GM12874 (cell line): ENCODE measurements around the gene CFAP300.

Source experiments
- CTCF ChIP-seq: IDR thresholded peaks from 2 replicates; pipeline ENCODE4 v1.5.1; 2011; ENCODE audit warnings: low read depth, mild to moderate bottlenecking, control low read depth, low read length, moderate library complexity; ENCODE audit not compliant: insufficient read depth

CFAP300 gene

DNA sequence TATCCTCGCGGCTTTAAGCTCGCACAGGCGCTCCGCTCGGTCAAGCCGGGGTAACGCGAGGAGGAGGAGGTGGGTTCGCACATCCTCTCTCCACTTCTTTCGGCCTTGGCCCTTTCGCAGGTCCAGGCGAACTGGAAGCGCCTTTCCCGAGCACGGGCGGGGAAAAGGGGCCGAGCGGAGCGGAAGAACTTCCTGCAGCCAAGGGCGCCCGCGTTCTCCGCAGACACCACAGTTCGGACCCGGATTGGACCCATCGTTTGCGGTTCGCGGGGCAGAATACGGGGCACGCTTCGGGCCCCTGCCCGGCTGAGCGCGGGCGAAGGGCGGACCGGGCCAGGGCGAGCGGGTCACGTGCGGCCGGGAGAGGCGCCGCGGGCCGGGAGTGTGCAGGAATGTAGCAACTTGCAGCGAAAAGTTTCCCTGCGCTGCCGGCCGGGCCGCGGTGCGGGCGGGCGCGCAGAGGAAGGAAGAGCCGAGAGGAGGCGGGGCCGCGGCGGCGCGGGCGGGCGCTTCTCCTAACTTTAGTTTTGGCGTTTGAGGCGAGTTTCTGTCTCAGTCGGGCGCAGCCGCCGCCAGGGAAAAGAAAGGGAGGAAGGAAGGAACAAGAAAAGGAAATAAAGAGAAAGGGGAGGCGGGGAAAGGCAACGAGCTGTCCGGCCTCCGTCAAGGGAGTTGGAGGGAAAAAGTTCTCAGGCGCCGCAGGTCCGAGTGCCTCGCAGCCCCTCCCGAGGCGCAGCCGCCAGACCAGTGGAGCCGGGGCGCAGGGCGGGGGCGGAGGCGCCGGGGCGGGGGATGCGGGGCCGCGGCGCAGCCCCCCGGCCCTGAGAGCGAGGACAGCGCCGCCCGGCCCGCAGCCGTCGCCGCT, 62.9 kb downstream of the CFAP300 start, which contains the start of gene YAP1:
Gene YAP1, plus strand, starts transcription at position 552 of the 865 bp plus-strand sequence. CDS start 402 bp downstream, outside the sequence.
- no peak for TF ChIP-seq CTCF

DNA sequence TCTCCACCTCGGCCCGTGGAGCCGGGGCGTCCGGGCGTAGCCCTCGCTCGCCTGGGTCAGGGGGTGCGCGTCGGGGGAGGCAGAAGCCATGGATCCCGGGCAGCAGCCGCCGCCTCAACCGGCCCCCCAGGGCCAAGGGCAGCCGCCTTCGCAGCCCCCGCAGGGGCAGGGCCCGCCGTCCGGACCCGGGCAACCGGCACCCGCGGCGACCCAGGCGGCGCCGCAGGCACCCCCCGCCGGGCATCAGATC, 63.4 kb downstream of the CFAP300 start:
- TF ChIP-seq CTCF = no peak

DNA sequence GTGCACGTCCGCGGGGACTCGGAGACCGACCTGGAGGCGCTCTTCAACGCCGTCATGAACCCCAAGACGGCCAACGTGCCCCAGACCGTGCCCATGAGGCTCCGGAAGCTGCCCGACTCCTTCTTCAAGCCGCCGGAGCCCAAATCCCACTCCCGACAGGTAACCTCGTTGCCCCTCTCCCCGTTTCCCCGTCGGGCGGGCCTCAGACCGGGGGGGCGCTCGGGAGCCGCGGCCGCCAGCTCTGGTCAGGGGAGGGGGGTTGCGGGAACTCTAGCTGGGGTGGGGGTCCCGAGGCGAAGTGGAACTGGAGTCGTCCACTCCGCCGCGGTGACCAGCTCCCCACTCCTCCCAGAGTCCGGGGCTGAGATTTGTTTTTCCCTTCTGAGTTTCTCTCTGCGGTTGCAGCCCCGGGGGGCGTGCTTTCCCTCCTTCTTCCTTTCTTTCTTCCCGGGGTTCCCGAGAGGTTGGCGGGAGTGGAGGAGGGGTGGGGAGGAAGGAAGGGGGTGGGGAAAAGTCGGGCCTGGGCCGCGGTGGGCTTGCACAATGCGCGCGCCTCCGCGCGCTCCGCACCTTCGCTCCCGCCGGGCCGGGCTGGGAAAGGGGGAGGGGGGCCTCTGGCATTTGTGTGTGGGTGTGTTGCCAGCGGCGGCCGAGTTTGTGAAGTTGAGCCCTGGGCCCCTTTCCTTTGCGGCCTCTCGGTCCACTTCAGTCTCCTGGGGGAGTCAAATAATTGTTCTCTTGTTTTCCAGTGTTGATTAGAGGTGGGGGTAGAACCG, 64.0 kb downstream of the CFAP300 start:
- TF ChIP-seq CTCF = no peak

- TF ChIP-seq CTCF = no peak
These were observed 64.7 kb downstream of the CFAP300 start for GRCh38 chr11:102111787-102112508.

DNA sequence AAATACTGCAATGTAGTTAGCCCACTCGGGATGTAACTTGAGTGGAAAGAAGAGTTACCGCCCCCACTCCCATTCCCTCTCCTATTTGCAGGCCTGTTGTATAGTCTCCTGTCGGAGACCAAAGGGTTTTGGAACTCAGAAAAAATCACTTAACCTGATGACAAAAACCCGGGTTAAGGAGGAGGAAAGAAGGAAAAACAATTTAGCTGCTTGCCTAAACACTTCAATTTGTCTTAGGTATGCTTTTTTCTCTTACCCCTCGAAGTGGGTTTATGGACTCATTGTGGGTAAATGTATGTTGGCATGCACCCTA, 65.2 kb downstream of the CFAP300 start:
- TF ChIP-seq CTCF = no peak

DNA sequence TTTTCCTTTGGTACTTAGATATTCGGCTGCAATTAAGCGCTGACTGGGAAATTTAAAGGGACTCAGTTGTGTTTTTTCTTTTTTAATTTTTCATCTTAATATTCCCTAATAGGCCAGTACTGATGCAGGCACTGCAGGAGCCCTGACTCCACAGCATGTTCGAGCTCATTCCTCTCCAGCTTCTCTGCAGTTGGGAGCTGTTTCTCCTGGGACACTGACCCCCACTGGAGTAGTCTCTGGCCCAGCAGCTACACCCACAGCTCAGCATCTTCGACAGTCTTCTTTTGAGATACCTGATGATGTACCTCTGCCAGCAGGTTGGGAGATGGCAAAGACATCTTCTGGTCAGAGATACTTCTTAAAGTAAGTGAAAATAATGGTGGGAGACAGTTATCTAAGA, 66.8 kb downstream of the CFAP300 start:
- TF ChIP-seq CTCF = no peak

DNA sequence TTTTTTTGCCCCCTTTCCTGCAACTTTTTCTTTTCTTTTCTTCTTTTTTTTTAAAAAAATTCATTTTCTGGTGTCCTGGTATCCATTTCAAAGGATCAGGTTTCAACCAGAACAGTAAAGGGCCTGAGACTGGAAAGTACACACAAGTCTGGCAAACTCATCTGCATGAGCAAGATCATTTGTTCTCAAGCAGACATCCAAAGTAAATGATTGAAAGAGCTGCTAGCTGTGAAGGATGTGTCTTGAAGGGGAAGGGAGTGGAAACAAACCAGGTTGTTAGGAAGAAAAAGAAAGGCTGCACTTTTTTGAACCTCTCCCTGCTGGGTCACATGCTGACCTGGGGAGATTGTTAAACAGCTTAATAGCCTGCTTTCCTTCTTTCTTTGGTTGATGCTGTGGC, 68.3 kb downstream of the CFAP300 start:
- TF ChIP-seq CTCF = no peak
